Breast epithelium (tissue), 3 donors: ENCODE data around the gene CNNM4.

Experiments used
- CTCF ChIP-seq, 3 donors: fragments of 450-650 bp; IDR thresholded peaks; one replicate each; pipeline ENCODE4 v1.5.1; 2016 to 2017; ENCODE audit warnings: antibody characterized with exemption in 3 of 3, mild to moderate bottlenecking in 3 of 3, moderate library complexity in 3 of 3
- POLR2A ChIP-seq: fragments of 450-650 bp; IDR thresholded peaks from one replicate; pipeline ENCODE4 v1.6.1; 2016; ENCODE audit warnings: antibody characterized with exemption, mild to moderate bottlenecking, moderate library complexity
- POLR2AphosphoS5 ChIP-seq, 3 donors: sonication (generic); formaldehyde crosslinking; IDR thresholded peaks; one replicate each; pipeline ENCODE4 v1.6.1; 2017; ENCODE audit warnings: antibody characterized with exemption in 3 of 3

GRCh38 chr2:96817882-96818281 lies 57.2 kb downstream of the CNNM4 start:
- TF ChIP-seq CTCF (IDR thresholded peaks at IDR 0.05) (no peak), POLR2A (no peak), POLR2AphosphoS5 (IDR thresholded peaks at IDR 0.05) (no peak)
